ENCODE results near the gene GALNT18. TPM values are rescaled to one million over a fixed set of nuclear protein-coding genes. Genes with fewer than 3 reads are reported as not detected.

GALNT18 gene
- total RNA-seq, 2 donors from 2014 or later = 2.4 to 2.5 TPM

DNA sequence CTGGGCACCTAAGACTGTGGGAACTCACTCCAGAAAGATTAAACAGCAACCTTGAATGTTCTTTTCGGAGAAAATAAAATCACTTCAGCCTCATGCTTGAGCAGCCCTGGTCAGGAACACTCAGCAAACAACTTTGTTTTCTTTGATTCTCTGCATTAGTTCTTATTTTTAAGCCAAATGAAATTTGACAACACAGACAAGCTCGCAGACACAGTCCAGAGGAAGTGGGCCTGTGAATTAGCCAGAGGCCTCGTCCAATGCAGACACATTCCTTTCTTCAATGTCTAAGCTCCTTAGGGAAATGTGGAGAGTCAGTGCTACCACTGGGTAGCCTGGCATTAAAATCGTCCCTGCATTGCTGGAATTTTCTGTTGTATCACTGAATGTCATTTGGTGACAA lies 205.9 kb downstream of the GALNT18 start:
- Mint-ChIP-seq H3K4me1 (ENCODE audit: low read depth) (no peaks in the 10 kb centered on the region), H3K27ac (no peak overlapping the region), H3K27me3 (ENCODE audit: low read depth) (peaks cover 33% of the 10 kb centered on the region), H3K9me3 (no peaks in the 10 kb centered on the region), H3K36me3 (ENCODE audit: insufficient read depth in 2 of 2) (no peaks in the 10 kb centered on the region), H3K4me3 (no peak overlapping the region)
- no peak for ATAC-seq (replicated peaks in 1 of 2)
- no peak for DNase-seq

- Mint-ChIP-seq H3K36me3 (ENCODE audit: insufficient read depth in 2 of 2) (no peaks in the 10 kb centered on the region), H3K9me3 (no peaks in the 10 kb centered on the region), H3K27me3 (ENCODE audit: low read depth) (peaks cover 40% of the 10 kb centered on the region), H3K4me1 (ENCODE audit: low read depth) (no peaks in the 10 kb centered on the region), H3K27ac (no peak overlapping the region), H3K4me3 (no peak overlapping the region)
- ATAC-seq (replicated peaks in 1 of 2) (no peak), DNase-seq (no peak)
These were observed 206.8 kb downstream of the GALNT18 start for GRCh38 chr11:11414996-11415395.

DNA sequence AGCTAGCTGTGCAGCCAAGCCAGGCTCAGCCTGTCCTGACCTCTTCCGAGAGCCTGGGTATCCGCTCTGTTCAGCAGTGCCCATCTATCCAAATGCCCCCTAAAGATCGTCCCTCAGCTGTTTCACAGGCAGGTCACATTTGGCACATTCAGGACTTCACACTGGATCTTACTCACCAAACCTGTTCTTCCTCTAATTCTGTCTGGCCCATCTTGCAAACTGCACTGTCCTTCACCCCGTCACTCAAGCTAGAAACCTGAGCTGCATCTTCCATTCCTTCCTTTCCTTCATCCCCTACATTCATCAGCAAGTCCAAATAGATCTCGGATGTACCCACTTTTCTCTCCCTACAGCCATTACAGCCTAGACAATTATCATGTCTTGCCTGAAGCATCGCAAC lies 208.0 kb downstream of the GALNT18 start:
- Mint-ChIP-seq H3K9me3 (no peaks in the 10 kb centered on the region), H3K4me3 (no peak overlapping the region), H3K27ac (no peak overlapping the region), H3K4me1 (ENCODE audit: low read depth) (no peaks in the 10 kb centered on the region), H3K36me3 (ENCODE audit: insufficient read depth in 2 of 2) (no peaks in the 10 kb centered on the region), H3K27me3 (ENCODE audit: low read depth) (peaks cover 42% of the 10 kb centered on the region)
- DNase-seq (no peak), ATAC-seq (replicated peaks in 1 of 2) (no peak)

GRCh38 chr11:11411401-11411985 lies 210.3 kb downstream of the GALNT18 start:
- ATAC-seq (replicated peaks in 1 of 2) (no peak), DNase-seq (no peak)
- Mint-ChIP-seq H3K27ac (no peak overlapping the region), H3K27me3 (ENCODE audit: low read depth) (peaks cover 25% of the 10 kb centered on the region), H3K36me3 (ENCODE audit: insufficient read depth in 2 of 2) (no peaks in the 10 kb centered on the region), H3K4me3 (no peak overlapping the region), H3K9me3 (no peaks in the 10 kb centered on the region), H3K4me1 (ENCODE audit: low read depth) (no peaks in the 10 kb centered on the region)

DNA sequence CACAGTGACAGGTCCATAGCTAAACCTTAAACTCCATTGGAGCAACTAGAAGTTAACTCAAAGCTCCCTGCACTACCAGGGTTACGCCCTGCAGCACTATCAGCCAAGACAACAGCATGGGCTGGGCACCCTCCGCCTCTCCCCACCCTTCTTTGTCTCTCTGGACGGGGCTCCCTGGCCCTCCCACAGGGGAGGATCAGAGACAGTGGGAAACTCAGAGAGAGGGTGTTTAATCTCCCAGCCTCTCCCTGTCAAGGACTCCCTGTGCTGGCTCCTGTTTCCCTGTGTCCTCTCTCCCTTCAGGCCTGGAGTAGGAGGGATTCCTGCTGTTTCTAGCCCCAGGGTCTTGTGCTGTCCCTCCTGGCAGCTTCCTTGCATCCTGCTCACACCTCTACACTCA lies 211.9 kb downstream of the GALNT18 start:
- no peak overlapping the region for H3K4me3 Mint-ChIP-seq
- peaks cover 20% of the 10 kb centered on the region for H3K27me3 Mint-ChIP-seq (ENCODE audit: low read depth)
- no peaks in the 10 kb centered on the region for H3K36me3 Mint-ChIP-seq (ENCODE audit: insufficient read depth in 2 of 2)
- H3K27ac Mint-ChIP-seq = no peak overlapping the region
- H3K9me3 Mint-ChIP-seq = no peaks in the 10 kb centered on the region
- ATAC-seq (replicated peaks in 1 of 2) (no peak), DNase-seq (no peak)
- H3K4me1 Mint-ChIP-seq (ENCODE audit: low read depth) = no peaks in the 10 kb centered on the region

- Mint-ChIP-seq H3K4me1 (ENCODE audit: low read depth) (no peaks in the 10 kb centered on the region), H3K27me3 (ENCODE audit: low read depth) (peaks cover 22% of the 10 kb centered on the region), H3K27ac (no peak overlapping the region), H3K36me3 (ENCODE audit: insufficient read depth in 2 of 2) (no peaks in the 10 kb centered on the region), H3K4me3 (no peak overlapping the region), H3K9me3 (no peaks in the 10 kb centered on the region)
- no peak for ATAC-seq (replicated peaks in 1 of 2)
- no peak for DNase-seq
These were observed 212.6 kb downstream of the GALNT18 start for GRCh38 chr11:11409224-11409623.

- H3K4me1 Mint-ChIP-seq (ENCODE audit: low read depth) = no peaks in the 10 kb centered on the region
- DNase-seq (no peak), ATAC-seq (replicated peaks in 1 of 2) (no peak)
- H3K36me3 Mint-ChIP-seq (ENCODE audit: insufficient read depth in 2 of 2) = no peaks in the 10 kb centered on the region
- no peak overlapping the region for H3K4me3 Mint-ChIP-seq
- H3K9me3 Mint-ChIP-seq = no peaks in the 10 kb centered on the region
- H3K27ac Mint-ChIP-seq = no peak overlapping the region
- peaks cover 22% of the 10 kb centered on the region for H3K27me3 Mint-ChIP-seq (ENCODE audit: low read depth)
These were observed 213.2 kb downstream of the GALNT18 start for GRCh38 chr11:11408436-11409221.

- no peak overlapping the region for H3K4me3 Mint-ChIP-seq
- no peaks in the 10 kb centered on the region for H3K4me1 Mint-ChIP-seq (ENCODE audit: low read depth)
- ATAC-seq (replicated peaks in 1 of 2) = no peak
- peaks cover 22% of the 10 kb centered on the region for H3K27me3 Mint-ChIP-seq (ENCODE audit: low read depth)
- no peaks in the 10 kb centered on the region for H3K9me3 Mint-ChIP-seq
- no peak overlapping the region for H3K27ac Mint-ChIP-seq
- DNase-seq = no peak
- no peaks in the 10 kb centered on the region for H3K36me3 Mint-ChIP-seq (ENCODE audit: insufficient read depth in 2 of 2)
These were observed 214.1 kb downstream of the GALNT18 start for GRCh38 chr11:11407763-11408084.

- DNase-seq (no peak), ATAC-seq (replicated peaks in 1 of 2) (no peak)
- Mint-ChIP-seq H3K27ac (no peak overlapping the region), H3K36me3 (ENCODE audit: insufficient read depth in 2 of 2) (no peaks in the 10 kb centered on the region), H3K27me3 (ENCODE audit: low read depth) (peaks cover 22% of the 10 kb centered on the region), H3K9me3 (no peaks in the 10 kb centered on the region), H3K4me1 (ENCODE audit: low read depth) (no peaks in the 10 kb centered on the region), H3K4me3 (no peak overlapping the region)
These were observed 214.6 kb downstream of the GALNT18 start for GRCh38 chr11:11407065-11407762.

- H3K4me1 Mint-ChIP-seq (ENCODE audit: low read depth) = no peaks in the 10 kb centered on the region
These were observed 215.2 kb downstream of the GALNT18 start for GRCh38 chr11:11406652-11407051.

GRCh38 chr11:11403763-11404725 lies 217.8 kb downstream of the GALNT18 start:
- Mint-ChIP-seq H3K9me3 (no peaks in the 10 kb centered on the region), H3K36me3 (ENCODE audit: insufficient read depth in 2 of 2) (no peaks in the 10 kb centered on the region), H3K27ac (no peak overlapping the region), H3K27me3 (ENCODE audit: low read depth) (peaks cover 13% of the 10 kb centered on the region), H3K4me3 (no peak overlapping the region), H3K4me1 (ENCODE audit: low read depth) (no peaks in the 10 kb centered on the region)
- DNase-seq (no peak), ATAC-seq (replicated peaks in 1 of 2) (no peak)

More at GRCh38 chr11:11406652-11407051, 215.2 kb downstream of the GALNT18 start:
- DNase-seq (no peak), ATAC-seq (replicated peaks in 1 of 2) (no peak)
- Mint-ChIP-seq H3K36me3 (ENCODE audit: insufficient read depth in 2 of 2) (no peaks in the 10 kb centered on the region), H3K27ac (no peak overlapping the region), H3K4me3 (no peak overlapping the region), H3K27me3 (ENCODE audit: low read depth) (peaks cover 22% of the 10 kb centered on the region), H3K9me3 (no peaks in the 10 kb centered on the region)

- Mint-ChIP-seq H3K9me3 (no peaks in the 10 kb centered on the region), H3K4me3 (no peak overlapping the region), H3K36me3 (ENCODE audit: insufficient read depth in 2 of 2) (no peaks in the 10 kb centered on the region), H3K4me1 (ENCODE audit: low read depth) (no peaks in the 10 kb centered on the region), H3K27me3 (ENCODE audit: low read depth) (peaks cover 13% of the 10 kb centered on the region), H3K27ac (no peak overlapping the region)
- ATAC-seq (replicated peaks in 1 of 2) = no peak
- no peak for DNase-seq
These were observed 219.8 kb downstream of the GALNT18 start for GRCh38 chr11:11401960-11402535.

Data from activated T-cell treated with anti-CD3 and anti-CD28 coated beads, Interleukin-2, amount 50 U/mL, for 72 hours (primary cell).